Astrocyte of the hippocampus (primary cell): Measurements from ENCODE around the gene FRG2B.
"Not testable (repeated sequence)": the region's sequence is repeated elsewhere in the genome, so short reads cannot be mapped to it uniquely, and the experiment has no call there.

Source experiments
- DNase-seq: peaks from one replicate; pipeline ENCODE4 v3.0.0; 2011; ENCODE audit warnings: low read depth, low spot score

FRG2B gene

DNA sequence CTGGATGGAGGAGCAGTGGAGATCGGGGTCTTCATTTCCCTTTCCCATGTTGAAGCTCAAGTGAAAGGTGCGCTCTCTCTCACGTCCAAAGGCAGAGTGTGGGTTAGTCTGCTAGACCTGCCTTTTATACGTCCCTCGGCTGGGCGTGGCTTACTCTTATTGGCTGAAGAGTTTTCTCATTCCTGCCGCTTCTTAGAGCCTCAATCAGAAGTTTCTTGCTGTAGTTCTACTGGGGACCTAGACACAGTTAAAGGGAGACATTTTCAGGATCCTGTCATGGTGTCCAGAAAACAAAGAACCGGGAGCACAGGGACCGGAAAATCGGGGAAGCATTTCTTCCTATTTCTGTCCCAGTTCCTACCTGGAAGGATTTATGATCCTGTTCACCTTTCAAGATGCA is at the start of gene FRG2B:
TSS of gene FRG2B (minus strand) at position 101 of the 400 bp plus-strand sequence. CDS start at position 48, 53 bp downstream.
- not testable (repeated sequence) for DNase-seq

DNA sequence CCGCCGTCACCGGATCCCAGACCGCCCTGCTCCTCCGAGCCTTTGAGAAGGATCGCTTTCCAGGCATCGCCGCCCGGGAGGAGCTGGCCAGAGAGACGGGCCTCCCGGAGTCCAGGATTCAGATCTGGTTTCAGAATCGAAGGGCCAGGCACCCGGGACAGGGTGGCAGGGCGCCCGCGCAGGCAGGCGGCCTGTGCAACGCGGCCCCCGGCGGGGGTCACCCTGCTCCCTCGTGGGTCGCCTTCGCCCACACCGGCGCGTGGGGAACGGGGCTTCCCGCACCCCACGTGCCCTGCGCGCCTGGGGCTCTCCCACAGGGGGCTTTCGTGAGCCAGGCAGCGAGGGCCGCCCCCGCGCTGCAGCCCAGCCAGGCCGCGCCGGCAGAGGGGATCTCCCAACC is 40.9 kb upstream of the FRG2B start:
- DNase-seq = not testable (repeated sequence)

DNA sequence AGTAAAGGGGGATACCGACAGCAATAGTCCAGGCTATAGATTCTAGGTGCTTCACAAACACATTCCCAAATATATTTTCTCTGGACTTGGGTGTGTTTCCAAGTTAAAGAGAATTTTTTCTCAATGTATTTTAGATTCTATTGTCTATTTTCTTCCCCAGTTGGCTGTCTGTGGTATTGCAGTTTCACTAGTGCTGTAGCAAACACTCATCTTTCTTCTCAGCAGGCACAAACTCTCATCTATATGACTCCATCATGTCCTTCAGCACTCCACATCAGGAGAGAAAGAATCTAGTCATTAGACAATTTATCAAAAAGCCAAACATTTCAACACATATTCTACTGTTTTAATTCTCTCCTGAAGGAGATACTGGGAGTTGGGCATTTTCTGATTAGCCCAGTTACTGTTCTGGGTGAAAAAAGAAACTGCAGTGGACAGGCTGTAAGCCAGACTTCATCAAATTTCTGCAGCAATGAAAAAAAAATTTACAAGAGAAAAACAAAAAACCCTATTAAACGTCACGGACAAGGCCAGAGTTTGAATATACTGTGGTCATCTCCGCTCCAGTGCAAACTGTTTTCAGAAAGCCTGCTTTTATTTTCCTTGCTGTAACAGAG is 37.1 kb upstream of the FRG2B start:
- DNase-seq = not testable (repeated sequence)

DNA sequence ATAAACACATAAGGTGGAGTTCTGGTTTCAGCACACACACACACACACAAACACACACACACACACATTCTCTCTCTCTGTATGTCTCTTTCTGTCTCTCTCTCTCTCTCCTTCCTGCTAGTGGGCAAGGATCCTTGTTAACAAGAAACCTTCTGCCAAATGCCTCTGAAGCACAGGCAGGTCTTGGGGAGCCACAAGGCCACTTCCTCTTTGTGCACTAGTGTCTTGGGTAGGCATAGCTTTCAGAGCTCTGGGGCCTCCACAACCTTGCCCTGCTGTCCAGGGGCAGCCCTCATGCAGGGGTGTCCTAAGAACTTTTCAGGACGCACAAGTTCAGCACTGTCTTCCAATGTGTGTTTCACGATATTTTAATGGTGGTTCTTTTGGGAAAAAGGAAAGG is 34.5 kb upstream of the FRG2B start:
- DNase-seq = not testable (repeated sequence)

DNA sequence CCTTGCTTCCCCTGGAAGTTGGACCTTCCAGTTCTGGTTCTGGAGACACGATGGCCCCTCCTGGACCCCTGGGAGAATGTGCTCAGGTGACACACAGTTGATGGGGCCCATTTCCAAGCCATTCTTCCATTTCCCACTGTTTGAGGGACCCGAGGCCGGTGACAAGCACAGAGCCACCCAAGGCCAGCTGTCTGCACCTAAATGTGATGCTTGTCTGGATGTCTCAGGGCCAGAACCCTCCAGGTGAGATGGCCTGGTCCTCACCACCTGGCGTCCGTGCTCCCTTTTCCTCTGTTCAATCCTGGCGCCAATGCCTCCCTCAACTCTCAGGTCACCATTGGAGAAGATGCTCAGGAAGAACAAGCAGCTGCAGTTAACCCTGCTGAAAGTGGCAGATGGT is 33.9 kb upstream of the FRG2B start:
- not testable (repeated sequence) for DNase-seq

DNA sequence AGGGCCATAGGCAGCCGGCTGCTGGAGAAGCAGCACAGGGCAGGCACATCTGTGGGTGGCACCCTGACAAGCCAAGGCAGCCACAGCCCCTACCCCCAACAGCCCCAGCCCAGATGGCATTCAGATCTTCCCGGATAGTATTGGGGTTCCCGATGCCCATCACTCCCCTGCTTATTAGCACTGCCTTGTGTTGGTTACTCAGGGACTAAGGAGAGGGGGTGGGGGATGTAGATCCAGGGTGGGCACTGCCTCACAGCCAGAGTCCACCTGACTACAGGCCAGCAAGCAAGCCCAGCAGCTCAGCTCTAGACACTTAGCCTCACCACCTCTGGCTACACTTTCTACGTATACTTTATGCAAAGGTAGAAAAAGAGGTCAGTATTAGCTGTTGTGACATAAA is 30.7 kb upstream of the FRG2B start:
- not testable (repeated sequence) for DNase-seq

DNA sequence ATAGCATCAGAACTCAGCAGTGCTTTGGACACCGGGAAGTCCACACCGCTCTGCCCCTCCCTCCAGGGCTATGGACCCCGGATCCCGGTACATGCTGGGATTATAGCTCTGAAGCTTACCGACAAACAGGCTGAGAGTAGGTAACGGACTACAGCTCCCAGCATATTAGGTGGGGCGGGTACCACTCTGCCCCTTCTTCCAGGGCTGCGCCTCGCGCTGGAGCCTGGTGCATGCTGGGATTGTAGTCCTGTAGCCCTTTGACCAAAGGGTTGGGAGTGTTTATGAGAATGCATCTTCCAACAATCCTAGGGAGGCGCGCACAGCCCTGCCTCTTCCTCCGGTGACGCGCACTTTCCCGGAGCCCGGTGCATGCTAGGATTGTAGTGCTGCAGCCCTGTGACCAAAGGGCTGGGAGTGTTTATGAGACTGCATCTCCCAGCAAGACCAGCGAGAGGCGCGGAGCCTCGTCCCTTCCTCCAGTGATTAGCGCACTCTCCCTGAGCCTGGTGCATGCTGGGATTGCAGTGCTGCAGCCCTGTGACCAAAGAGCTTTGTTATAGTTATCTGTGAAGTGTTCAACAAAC is 22.4 kb upstream of the FRG2B start:
- DNase-seq = not testable (repeated sequence)

DNA sequence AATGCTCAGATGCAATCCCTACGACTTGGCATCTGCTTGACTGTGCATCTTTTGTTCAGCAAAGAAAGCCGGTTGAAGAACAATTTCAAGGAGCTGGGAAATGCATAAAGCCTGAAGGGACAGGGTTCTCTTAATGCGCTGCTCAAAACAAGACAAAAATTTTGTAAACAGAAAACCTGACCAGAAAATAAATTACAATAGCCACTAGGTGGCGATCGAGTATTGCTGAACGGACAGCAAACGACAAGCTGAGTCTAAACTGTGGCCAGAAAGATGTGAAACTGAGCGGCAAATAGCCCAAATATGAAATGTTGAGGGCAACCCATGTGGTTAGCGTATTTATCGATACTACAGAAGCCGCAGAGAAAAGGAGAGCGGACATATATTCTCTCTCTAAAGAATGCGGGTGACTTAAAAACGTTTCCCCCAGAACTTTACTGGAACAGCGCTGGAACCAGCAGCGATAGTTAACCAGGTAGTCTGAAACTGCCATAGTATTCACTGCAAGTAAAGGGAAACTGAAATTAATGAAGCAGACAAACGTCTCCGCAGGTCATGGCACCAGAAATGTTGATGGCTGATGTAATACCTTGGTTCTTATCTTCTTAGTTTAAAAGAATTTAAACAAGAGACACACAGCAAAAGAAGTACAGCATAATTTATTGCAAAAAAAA is 20.6 kb upstream of the FRG2B start:
- DNase-seq = not testable (repeated sequence)

DNA sequence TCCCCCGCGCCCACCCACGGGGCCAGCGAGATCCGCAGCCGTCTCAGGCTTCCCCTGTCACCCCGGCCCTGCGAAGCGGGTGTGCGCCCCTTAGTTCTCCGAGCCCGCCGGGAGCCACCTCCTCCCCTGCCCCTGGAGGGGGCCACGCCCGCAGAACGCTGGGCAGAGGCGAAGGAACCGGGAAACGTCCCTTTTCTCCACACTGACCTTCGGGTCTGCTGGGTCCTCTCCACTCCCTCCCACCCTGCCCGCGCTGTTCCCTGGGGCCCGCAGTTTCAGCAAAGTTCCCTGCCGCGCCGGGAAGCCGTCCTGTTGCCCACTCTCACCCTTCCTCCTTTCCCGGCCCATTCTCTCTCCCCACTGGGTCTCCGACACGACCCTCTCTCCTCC is 11.2 kb upstream of the FRG2B start:
- not testable (repeated sequence) for DNase-seq

DNA sequence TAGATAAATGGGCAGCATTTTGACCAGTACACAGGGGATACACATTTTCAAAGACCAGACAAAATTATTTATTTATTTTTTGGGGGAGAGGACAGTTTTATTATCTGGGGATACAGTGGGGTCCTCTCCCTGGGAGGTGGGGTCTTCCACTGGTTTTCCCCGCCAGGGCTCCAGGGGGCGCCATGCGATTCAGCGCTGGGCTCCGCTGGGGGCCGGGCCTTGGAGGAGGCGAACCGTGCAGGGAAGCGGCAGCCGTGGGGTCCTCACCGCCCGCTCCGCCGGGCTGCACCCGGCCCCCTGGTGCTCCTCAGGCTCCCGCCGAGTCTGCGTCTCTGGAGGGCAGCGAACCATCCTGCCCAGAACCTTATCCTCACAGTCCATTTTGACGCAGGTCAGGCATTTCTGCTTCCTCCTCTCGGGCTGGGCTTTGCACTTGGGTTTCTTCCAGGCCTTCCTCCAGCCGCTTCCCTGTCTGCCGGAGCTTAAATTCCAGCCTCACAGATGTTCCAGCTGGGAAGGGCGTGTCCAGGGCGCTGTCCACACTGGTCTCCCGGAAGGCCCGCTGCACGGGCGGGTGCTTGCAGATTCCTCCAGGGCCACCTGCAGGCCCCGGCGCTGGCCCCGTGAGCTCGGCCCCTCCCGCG is 10.7 kb upstream of the FRG2B start:
- not testable (repeated sequence) for DNase-seq

DNA sequence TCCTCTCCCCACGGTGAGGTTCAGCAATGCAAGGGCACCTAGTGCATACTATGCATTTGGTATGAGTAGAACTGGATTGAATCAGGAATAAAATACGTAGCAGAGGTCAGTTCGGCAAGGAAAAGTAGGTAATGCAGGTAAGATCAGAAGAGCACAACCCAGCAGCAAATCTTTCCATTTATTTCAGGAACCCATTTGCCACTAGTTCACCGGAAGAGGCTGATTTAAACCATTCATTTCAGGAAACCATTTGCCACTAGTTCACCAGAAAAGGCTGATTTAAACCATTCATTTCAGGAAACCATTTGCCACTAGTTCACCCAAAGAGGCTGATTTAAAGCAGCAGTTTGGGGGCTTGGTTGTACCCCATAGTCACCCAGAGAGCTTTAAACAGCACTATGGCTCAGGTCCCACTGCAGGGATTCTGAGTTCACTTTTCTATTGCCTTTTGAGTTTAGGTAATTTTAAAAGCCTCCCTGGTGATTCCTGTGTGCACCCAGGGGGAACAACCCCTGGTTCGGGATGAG is 4.2 kb upstream of the FRG2B start:
- not testable (repeated sequence) for DNase-seq

DNA sequence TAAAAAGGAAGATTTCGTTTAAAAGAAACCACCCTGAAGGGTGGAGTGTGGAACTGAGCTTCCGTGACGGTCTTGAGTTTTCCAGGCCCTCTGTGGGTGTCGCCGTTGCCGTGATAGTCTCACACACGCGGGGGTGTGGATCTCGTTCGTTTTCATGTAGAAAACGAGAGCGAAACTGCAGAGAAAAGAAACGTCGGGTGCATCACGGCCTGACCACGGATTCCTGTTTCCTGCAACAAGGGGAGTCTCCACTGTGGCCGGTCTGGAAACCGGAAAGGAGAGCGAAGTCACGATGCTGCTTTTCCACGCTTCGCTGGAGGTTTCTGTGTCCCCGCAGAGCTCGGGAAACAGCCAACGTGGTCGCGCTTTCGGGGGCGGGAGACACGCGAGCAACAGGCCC is 4.1 kb downstream of the FRG2B start:
- not testable (repeated sequence) for DNase-seq

DNA sequence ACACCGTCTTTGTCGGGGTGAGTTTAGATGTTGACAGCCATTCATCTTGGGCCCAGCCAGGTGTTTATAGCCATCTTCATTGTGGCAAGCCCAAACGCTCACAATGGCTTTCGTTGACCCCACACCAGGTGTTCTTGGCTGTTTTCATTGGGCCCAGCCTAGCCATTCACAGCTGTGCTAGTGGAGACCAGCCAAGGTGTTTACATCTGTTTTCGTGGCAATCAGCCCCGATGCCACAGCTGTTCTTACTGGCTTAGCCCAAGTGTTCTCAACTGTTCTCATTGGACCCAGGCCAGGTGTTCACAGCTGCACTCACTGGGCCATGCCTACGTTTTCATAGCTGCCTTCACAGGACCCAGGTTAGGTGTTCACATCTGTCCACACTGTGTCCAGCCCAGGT is 7.7 kb downstream of the FRG2B start:
- DNase-seq = no peak

DNA sequence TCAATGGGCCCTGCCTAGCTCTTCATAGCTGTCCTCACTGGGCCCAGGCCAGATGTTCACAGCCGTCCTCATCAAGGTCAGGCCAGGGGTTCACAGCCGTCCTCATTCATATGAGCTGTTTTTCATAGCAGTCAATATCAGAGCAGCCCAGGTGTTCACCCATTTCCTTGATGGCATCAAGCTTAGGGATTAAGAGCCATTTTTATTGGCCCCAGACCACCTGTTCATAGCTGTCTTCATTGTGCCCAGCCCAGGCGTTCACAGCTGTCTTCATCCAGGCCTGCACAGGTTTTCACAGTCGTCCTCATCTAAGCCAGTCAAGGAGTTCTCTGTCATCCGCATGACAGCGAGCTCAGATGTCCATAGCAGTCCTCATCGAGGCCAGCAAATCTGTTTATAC is 9.4 kb downstream of the FRG2B start:
- no peak for DNase-seq

DNA sequence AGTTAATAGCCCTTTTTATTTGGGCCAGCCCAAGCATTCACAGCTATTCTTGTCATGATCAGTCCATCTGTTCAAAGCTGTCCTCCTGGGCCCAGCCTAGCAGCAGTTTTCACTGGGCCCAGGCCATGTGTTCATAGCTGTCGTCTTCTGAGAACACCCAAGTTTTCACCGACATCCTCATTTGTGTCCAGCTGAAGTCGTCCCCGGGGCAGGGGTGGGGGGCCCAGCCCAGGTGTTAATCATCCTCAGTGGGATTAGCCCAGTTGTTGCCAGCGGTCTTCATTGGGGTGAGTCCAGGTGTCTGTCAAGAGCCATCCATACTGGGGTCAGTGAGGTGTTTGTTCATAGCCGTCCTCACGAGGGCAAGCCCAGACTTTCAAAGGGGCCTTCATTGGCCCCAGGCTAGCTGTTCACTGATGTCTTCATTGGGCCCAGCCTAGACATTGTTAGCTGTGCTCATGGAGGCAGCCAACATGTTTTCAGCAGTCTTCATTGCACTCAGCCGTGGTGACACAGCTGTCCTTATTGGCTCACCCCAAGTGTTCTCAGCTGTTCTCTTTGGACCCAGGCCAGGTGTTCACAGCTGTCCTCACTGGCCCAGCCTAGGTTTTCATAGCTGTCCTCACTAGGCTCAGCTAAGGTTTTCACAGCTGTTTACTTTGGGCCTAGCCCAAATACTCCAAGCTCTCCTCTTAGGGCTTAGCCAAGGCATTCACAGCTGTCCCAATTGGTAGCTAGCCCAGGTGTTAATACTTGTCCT is 10.0 kb downstream of the FRG2B start:
- DNase-seq = no peak

DNA sequence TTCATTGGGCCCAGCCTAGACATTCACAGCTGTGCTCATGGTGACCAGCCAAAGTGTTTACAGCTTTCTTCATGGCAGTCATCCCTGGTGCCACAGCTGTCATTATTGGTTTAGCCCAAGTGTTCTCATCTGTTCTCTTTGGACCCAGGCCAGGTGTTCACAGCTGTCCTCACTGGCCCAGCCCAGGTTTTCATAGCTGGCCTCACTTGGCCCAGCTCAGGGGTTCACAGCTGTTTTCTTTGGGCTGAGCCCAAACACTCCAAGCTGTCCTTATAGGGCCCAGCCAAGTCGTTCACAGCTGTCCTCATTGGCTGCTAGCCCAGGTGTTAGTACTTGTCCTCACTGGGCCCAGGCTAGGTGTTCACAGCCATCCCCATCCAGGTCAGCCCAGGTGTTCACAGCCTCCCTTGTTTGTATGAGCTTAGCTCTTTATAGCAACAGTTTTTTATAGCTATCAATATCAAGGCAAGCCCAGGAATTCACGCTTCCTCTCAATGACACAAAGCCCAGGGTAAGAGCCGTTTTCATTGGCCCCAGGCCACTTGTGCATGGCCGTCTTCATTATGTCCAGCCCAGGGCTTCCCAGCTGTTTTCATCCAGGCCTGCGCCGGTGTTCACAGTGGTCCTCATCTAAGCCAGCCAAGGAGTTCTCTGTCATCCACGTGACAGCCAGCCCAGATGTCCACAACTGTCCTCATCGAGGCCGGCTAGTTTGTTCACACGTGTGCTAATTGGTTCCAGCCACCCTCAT is 11.6 kb downstream of the FRG2B start:
- no peak for DNase-seq

DNA sequence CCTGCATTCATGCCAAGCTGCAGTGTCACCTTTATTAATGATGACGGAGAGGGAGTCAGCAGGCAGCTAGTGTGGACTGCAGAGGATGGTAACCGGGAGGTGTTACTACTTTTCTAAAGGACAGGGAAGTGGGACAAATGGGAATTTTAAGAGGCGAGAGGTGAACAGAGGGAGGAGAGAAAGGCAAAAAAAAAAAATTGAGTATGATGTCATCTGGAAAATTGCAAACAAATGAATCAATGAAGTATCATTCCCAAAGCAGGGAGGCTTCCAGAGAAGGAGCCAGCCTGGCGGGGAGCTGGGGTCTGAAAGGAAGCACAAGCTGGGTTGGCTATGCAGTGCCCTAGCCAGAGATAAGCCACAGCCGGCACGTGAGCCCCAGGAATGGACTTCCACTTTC is 12.9 kb downstream of the FRG2B start:
- DNase-seq = no peak

DNA sequence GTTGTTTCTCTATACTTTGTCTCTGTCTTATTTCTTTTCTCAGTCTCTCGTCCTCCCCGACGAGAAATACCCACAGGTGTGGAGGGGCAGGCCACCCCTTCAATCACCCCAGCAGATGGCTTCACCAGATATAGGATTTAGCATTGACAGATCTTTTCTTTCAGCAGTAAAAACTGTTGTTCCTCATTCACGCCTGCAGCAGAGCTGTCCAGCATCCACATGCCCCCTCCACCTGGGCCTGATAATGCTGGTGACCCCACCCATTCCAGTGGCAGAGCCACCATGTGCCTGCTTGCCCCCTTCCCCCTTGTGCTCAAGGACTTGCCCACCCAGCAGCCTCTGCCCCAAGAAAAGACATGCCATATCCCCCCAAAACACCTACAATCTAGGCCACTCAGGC is 15.5 kb downstream of the FRG2B start:
- DNase-seq = no peak

DNA sequence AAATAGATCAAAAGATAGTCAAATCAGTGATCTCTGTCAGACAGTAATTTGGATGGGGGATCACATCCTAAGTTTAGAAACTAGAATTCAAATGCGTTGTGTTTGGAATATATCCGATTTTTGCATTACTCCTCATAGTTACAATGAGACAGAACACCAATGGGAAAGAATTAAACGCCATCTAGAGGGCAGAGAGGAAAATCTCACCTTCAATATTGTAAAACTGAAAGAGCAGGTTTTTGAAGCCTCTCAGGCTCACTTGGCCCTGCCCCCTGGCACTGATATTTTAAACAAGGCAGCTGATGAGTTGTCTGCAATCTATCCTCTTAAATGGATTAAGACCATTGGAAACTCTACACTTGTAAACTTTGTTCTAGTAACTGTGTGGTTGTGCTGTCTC is 17.7 kb downstream of the FRG2B start:
- DNase-seq = peak; percentile 22

DNA sequence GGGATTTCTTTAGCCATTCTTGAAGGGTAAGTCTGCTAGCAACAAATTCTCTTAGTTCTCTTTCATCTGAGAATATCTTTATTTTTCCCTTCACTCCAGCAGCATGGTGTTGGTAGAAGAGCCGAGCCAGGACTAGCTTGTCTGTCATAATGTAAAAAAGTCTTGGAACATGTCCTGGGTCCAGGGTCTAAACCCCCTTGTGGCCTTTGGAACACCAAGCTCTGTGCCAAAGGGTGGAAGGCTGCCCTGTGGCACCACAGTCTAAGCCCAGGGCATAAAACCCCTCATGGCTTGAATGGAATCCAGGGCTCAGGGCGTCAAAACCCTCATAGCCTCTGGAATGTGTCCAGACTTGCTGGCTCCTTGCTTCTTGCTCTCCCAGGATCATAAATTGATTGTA is 23.2 kb downstream of the FRG2B start:
- not testable (repeated sequence) for DNase-seq

DNA sequence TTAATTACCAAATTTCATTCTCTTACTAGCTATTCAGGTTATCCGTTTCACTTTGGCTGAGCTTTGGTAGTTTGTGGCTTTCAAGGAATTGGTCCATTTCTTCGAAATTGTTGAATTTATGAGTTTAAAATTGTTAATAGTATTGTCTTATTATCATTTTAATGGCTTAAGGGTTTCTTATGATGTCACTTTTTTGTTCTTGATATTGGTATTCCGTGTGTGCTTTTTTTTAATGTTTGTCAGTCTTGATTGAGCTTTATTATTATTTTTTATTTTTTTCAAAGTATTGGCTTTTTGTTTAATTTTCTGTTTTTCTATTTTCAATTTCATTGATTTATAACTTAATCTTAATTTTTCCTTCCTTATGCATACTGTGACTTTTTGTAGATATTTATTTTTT is 25.9 kb downstream of the FRG2B start:
- no peak for DNase-seq
